22Rv1 (cell line): ENCODE measurements around the gene CCDC91.
A peak's percentile ranks its signal among the peaks of the same experiment; 100 is the strongest.

Experiments
- H3K27ac ChIP-seq: fragments of 450-650 bp; 2 replicates; pipeline ENCODE4 v1.5.1; 2017
- CTCF ChIP-seq: fragments of 450-650 bp; IDR thresholded peaks from 2 replicates; pipeline ENCODE4 v1.5.1; 2017; ENCODE audit warnings: mild to moderate bottlenecking
- ZFX ChIP-seq: fragments of 450-650 bp; IDR thresholded peaks from 2 replicates; pipeline ENCODE4 v1.6.1; 2017; ENCODE audit warnings: antibody characterized with exemption, borderline replicate concordance

Gene CCDC91

GRCh38 chr12:28159688-28160087 lies 30.6 kb upstream of the CCDC91 start:
- TF ChIP-seq CTCF (no peak), ZFX (no peak)
- H3K27ac ChIP-seq, result no peak overlapping the region

GRCh38 chr12:28161697-28162096 lies 28.6 kb upstream of the CCDC91 start:
- no peak for TF ChIP-seq ZFX
- TF ChIP-seq CTCF, result no peak
- no peak overlapping the region for H3K27ac ChIP-seq

GRCh38 chr12:28162697-28163096 lies 27.6 kb upstream of the CCDC91 start:
- TF ChIP-seq ZFX (no peak), CTCF (no peak)
- no peak overlapping the region for H3K27ac ChIP-seq

- no peak for TF ChIP-seq ZFX
- H3K27ac ChIP-seq, result peak overlapping the region; percentile 43
These were observed 25.5 kb upstream of the CCDC91 start for GRCh38 chr12:28164644-28165275.

- no peak for TF ChIP-seq CTCF
- no peak for TF ChIP-seq ZFX
- no peak overlapping the region for H3K27ac ChIP-seq
These were observed 22.2 kb upstream of the CCDC91 start for GRCh38 chr12:28167981-28168485.

- no peak for TF ChIP-seq CTCF
- TF ChIP-seq ZFX, result no peak
These were observed 18.7 kb upstream of the CCDC91 start for GRCh38 chr12:28171356-28172060.

GRCh38 chr12:28172434-28173030 lies 17.7 kb upstream of the CCDC91 start:
- H3K27ac ChIP-seq, result no peak overlapping the region
- TF ChIP-seq ZFX, result no peak
- peak; percentile 85 for TF ChIP-seq CTCF

More at GRCh38 chr12:28171356-28172060, 18.7 kb upstream of the CCDC91 start:
- H3K27ac ChIP-seq, result no peak overlapping the region
